SU-DHL-6 (cell line): Measurements from ENCODE around the gene PPIF.

Experiments
- EZH2phosphoT487 ChIP-seq: fragments of 200-600 bp; sonication (generic), shearing (Covaris generic); conservative IDR thresholded peaks from 2 replicates; pipeline ENCODE4 v1.6.1; 2018; ENCODE audit warnings: mild to moderate bottlenecking, antibody characterized with exemption, low read length, moderate library complexity, mixed read lengths
- TF ChIP-seq, protein P1 (sequence below): fragments of 200-600 bp; sonication (generic); IDR thresholded peaks from one replicate; pipeline ENCODE4 v1.5.1; 2017; ENCODE audit warnings: antibody characterized with exemption, mild to moderate bottlenecking, low read length, moderate library complexity; ENCODE audit not compliant: insufficient read depth, poor library complexity, severe bottlenecking

DNA sequence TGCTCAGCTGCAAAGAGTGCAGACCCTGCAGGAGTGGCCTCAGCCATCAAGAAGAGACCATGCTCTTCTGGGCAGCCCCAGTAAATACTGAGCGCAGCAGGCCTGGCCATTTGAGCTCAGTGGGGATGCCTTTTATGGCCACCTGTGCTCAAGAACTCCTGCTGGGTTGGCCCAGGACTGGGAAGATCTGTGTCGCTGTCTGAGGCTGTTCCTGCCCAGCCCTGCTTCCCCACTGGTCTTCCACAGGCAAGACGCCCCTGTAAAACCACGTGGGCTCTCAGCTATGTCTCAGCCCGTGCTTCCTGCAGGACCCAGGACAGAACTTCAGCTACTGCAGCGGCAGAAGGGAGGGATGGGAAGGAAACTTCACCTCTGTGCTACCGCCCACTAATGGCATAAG is 10.5 kb upstream of the PPIF start:
- TF ChIP-seq, protein P1, sequence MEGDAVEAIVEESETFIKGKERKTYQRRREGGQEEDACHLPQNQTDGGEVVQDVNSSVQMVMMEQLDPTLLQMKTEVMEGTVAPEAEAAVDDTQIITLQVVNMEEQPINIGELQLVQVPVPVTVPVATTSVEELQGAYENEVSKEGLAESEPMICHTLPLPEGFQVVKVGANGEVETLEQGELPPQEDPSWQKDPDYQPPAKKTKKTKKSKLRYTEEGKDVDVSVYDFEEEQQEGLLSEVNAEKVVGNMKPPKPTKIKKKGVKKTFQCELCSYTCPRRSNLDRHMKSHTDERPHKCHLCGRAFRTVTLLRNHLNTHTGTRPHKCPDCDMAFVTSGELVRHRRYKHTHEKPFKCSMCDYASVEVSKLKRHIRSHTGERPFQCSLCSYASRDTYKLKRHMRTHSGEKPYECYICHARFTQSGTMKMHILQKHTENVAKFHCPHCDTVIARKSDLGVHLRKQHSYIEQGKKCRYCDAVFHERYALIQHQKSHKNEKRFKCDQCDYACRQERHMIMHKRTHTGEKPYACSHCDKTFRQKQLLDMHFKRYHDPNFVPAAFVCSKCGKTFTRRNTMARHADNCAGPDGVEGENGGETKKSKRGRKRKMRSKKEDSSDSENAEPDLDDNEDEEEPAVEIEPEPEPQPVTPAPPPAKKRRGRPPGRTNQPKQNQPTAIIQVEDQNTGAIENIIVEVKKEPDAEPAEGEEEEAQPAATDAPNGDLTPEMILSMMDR = no peak
- no peak for TF ChIP-seq EZH2phosphoT487
